ENCODE data around the gene EHD2.
A peak's percentile ranks its signal among the peaks of the same experiment; 100 is the strongest.
"Not testable (repeated sequence)": the region's sequence is repeated elsewhere in the genome, so short reads cannot be mapped to it uniquely, and the experiment has no call there.

EHD2 gene

DNA sequence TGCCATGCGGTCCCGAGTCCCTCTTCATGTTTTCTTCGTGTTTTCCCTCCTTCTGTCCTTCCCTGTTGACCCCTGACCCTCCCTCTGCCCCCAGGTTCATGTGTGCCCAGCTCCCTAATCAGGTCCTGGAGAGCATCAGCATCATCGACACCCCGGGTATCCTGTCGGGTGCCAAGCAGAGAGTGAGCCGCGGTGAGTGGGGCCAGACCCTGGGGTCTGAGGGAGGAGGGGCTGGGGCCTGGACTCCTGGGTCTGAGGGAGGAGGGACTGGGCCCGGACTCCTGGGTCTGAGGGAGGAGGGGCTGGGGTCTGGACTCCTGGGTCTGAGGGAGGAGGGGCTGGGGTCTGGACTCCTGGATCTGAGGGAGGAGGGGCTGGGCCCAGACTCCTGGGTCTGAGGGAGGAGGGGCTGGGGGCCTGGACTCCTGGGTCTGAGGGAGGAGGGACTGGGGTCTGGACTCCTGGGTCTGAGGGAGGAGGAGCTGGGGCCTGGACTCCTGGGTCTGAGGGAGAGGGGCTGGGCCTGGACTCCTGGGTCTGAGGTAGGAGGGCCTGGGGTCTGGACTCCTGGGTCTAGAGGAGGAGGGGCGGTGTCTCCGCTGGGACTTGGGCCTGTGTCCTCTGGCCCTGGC lies 5.3 kb downstream of the EHD2 start:
- DNase-seq, result not testable (repeated sequence)

DNA sequence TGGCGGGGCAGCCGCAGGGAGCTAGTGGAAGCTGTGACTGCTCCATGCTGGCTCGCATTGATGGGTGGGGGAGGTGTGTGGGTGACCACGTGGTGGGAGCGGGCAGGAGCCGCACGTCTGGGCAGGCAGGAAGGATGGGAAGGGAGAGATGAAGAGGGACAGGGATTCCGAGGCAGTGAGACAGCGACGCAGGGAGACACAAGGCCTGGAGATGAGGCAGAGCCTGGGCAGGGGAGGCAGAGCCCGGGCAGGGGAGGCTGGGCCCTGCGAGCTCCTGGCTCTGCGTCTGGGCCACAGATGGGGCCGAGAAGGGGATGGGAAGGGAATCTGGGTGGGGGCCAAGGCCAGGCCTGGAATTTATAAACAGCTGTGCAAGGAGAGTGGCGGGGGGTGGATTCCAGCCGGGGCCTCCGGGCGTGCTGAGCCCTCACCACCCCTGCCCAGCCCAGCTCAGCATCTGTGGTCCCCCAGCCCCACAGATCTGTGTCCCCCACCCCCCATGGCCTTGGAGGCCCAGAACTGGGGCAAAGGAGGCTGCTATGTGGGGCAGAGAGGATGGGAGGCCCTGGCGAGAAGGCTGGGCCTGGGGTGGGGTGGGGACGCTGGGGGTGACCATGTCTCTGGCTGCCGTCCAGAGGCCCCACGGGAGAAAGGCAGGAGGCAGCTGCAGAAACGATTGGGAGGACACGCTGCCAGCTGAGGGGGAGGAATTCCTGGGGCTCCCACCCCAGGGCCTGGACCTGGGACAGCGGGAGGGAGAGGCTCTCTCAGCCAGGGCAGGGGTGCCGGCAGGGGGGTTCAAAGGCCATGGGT lies 6.0 kb downstream of the EHD2 start:
- DNase-seq, result no peak

DNA sequence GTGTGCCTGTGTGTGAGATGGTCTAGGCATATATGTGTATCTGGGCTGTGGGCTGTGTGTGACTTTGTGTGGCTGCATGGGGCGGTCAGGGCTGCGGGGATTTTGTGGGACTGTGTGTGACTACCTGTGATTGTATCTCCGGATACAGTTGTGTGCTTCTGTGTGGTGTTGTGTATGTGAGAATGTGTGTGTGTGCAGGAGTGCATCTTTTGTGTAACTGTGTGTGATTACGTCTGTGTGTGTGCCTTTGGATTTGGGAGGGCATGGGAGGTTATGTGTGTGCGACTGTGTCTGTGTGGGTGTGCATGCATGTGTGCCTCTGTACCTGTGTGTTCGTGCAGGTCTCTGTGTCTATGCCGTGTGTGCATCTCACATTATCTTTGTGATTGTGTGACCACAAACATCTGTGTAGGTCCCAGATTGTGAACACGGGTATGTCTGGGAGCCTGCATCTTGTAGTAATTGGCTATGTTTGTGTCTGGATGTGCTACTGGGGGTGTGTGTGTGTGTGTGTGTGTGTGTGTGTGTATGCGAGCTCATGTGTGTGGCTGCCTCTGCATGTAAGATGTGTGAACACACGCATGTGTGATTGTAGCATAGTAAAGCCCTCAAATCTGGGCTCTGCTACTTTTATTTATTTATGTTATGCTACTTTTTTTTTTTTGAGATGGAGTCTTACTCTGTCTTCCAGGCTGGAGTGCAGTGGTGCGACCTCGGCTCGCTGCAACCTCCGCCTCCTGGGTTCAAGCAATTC lies 7.6 kb downstream of the EHD2 start:
- no peak for DNase-seq

GRCh38 chr19:47723581-47723940 lies 10.3 kb downstream of the EHD2 start:
- peak; percentile 23 for DNase-seq

DNA sequence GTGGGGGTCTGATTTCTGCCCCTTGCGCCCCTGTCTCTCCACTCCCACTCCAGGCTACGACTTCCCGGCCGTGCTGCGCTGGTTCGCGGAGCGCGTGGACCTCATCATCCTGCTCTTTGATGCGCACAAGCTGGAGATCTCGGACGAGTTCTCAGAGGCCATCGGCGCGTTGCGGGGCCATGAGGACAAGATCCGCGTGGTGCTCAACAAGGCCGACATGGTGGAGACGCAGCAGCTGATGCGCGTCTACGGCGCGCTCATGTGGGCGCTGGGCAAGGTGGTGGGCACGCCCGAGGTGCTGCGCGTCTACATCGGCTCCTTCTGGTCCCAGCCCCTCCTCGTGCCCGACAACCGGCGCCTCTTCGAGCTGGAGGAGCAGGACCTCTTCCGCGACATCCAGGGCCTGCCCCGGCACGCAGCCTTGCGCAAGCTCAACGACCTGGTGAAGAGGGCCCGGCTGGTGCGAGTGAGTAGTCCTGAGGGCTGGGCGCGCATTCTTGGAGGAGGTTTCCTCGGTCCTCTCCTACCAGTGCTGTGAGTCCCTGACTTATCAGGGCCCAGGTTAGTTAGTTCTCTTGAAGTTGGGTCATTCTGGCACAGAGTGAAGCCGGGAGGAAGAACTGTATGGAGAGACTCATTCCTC lies 12.7 kb downstream of the EHD2 start:
- no peak for DNase-seq

DNA sequence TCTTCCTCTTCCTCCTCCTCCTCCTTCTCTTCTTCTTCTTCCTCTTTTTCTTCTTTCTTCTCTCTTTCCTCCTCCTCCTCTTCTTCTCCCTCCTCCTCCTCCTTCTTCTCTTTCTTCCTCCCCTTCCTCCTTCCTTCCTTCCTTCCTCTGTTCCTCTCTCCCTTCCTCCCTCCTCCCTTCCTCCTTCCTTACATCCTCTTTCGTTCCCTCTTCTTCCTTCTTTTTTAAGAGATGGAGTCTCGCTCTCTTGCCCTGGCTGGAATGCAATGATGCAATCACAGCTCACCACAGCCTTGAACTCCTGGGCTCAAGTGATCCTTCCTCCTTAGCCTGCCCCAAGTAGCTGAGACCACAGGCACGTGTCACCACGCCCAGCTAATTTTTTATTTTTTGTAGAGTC lies 13.2 kb downstream of the EHD2 start:
- no peak for DNase-seq

GRCh38 chr19:47728295-47728694 lies 15.1 kb downstream of the EHD2 start:
- DNase-seq, result not testable (repeated sequence)

DNA sequence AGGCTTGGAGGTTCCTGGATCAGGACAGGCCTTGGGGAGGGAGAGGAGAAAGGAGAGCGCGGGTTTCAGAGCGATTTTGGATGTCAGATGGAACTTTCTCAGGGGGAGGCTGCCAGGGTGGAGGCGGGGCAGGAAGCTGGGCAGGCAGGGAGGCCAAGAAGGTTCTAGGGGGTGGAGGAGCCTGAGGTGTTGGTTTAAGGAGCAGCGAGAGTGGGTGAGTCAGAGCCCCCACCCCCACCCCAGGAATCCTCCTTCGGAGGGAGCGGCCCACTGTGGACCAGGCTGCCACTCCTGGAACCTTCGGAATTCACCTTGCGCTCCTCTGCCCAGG lies 16.2 kb downstream of the EHD2 start:
- DNase-seq, result peak; percentile 40

GRCh38 chr19:47729799-47730520 lies 16.7 kb downstream of the EHD2 start:
- peak; percentile 84 for DNase-seq

DNA sequence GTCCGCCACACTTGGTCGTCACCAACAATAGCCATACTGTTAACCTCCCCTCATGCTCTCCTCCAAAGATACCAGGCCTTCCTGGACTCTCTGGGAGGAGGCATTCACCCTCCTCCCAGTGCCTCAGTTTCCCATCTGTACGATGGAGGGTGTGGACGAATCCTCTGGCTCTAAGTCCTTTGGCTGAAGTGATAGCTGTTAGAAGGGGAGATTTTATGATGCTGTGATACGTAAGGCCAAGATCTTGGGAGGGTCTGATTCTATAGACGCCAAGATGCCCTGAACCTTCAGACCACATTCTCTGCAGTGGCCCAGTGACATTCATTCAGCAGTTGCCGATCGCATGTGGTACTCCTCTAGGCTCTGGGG lies 17.3 kb downstream of the EHD2 start:
- no peak for DNase-seq

- DNase-seq, result no peak
These were observed 17.7 kb downstream of the EHD2 start for GRCh38 chr19:47730910-47731309.

- DNase-seq, result no peak
These were observed 21.9 kb downstream of the EHD2 start for GRCh38 chr19:47735131-47735530.

DNA sequence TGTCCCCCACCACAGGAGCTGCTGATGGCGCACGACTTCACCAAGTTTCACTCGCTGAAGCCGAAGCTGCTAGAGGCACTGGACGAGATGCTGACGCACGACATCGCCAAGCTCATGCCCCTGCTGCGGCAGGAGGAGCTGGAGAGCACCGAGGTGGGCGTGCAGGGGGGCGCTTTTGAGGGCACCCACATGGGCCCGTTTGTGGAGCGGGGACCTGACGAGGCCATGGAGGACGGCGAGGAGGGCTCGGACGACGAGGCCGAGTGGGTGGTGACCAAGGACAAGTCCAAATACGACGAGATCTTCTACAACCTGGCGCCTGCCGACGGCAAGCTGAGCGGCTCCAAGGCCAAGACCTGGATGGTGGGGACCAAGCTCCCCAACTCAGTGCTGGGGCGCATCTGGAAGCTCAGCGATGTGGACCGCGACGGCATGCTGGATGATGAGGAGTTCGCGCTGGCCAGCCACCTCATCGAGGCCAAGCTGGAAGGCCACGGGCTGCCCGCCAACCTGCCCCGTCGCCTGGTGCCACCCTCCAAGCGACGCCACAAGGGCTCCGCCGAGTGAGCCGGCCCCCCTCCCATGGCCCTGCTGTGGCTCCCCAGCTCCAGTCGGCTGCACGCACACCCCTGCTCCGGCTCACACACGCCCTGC lies 27.8 kb downstream of the EHD2 start:
- no peak for DNase-seq

DNA sequence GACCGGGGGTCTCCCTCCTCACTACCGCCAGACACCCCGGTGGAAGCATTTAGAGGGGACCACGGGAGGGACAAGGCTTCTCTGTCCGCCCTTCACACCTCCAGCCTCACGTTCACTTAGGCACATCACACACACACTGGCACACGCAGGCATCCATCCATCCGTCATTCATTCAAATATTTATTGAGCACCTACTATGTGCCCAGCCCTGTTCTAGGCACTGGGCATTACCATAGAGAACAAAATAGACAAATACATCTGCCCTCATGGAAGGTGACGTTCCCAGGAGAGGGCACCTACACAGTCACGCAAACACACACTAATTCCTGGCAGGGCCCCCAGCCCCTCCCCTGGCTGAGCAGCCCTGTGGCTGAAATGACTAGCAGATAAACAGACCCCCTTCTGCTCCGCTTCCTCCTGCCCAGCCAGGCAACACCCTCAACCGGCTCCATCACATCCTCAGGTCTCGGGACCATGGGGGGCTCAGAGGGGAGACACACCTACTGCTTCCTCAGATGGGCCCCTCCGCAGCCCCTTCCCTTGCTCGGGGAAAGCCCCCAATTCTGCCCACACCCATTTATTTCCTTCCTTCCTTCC lies 28.4 kb downstream of the EHD2 start:
- no peak for DNase-seq

- DNase-seq, result no peak
These were observed 29.4 kb downstream of the EHD2 start for GRCh38 chr19:47742634-47743033.

- peak; percentile 95 for DNase-seq
These were observed 32.0 kb downstream of the EHD2 start, which contains the start of gene NOP53 for GRCh38 chr19:47745010-47745901. NOP53 (plus strand) TSS chr19:47745546; CDS start chr19:47745560, 14 bp downstream.

- not testable (repeated sequence) for DNase-seq
These were observed 32.9 kb downstream of the EHD2 start for GRCh38 chr19:47746129-47746528.

GRCh38 chr19:47749326-47749725 lies 36.1 kb downstream of the EHD2 start:
- no peak for DNase-seq

GRCh38 chr19:47750752-47751151 lies 37.5 kb downstream of the EHD2 start:
- no peak for DNase-seq

DNA sequence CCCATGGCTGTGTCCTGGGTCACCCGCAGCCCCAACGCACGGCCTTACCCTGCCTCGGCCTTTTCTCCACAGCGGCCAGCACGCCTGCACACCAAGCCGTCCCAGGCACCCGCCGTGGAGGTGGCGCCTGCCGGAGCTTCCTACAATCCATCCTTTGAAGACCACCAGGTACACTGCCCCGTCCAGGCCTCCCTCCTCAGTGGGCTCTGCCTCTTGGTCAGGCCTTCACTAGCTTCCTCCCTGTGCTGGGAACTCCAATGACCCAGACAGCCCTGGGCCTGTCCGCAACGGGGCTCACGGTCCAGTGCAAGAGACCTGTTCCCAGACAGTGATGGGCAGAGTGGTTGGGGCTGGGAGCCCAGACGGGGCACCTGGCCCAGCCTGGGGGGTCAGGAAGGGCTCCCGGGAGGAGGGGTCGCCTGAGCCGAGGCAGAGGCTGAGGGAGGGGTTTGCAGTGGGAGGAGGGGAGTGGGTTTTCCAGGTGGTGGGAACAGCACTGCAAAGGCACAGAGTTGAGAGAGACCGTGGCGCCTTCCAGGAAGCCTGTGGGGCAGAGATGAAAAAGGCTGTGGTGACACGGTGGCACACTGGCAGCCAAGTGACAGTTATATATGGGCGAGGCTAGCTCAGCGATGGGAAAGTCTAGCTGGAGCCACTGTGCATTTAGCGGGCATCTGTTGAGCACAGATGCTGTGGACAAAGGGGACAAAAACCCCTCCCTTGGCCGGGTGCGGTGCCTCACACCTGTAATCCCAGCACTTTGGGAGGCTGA lies 39.4 kb downstream of the EHD2 start:
- no peak for DNase-seq

Measured in stimulated activated CD4-positive, alpha-beta T cell treated with anti-CD3 and anti-CD28 coated beads, Interleukin-15, amount 100 ng/mL, for 24 hours (primary cell).